ENCODE measurements around the gene VSTM2L.

The VSTM2L gene

DNA sequence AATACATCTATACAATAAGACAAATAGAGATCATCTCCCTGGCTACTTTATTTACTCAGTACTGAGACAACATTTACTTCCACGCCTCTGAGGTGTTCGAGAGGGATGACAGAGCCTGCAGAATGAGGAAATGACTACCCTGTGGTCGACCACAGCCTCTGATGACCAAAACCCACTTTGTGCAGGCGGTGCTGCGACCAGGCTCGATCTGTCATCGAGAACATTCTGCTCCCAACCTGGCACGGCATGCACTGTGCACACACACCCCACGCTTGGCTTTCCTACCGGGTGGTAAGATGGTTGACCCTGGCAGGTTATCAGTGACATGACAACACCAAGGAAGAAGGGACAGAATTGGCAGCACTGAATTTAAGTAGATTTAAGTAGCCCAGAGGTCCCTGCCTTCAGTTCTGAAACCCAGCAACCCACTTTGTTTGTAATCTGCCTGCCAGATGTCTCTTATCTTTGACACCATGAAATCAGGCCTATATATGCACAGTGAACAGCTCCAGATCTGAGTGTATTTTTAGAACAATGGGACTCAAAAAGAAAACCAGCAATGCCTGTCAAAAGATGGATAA is 87.7 kb downstream of the VSTM2L start:
- no peaks in the 10 kb centered on the region for H3K4me1 ChIP-seq (ENCODE audit: low read depth, poor library complexity, severe bottlenecking)
- no peak overlapping the region for H3K4me2 ChIP-seq
- H3K36me3 ChIP-seq (ENCODE audit: insufficient read depth), result peaks cover 5% of the 10 kb centered on the region; the same call in 1 of the 2 replicates

GRCh38 chr20:37991157-37991866 is 88.4 kb downstream of the VSTM2L start:
- no peak overlapping the region for H3K9ac ChIP-seq
- H4K20me1 ChIP-seq (ENCODE audit: insufficient read depth), result no peaks in the 10 kb centered on the region
- no peak overlapping the region for H3K27ac ChIP-seq
- no peaks in the 10 kb centered on the region for H3K27me3 ChIP-seq (ENCODE audit: insufficient read depth, low read depth)
- TF ChIP-seq, protein P1, sequence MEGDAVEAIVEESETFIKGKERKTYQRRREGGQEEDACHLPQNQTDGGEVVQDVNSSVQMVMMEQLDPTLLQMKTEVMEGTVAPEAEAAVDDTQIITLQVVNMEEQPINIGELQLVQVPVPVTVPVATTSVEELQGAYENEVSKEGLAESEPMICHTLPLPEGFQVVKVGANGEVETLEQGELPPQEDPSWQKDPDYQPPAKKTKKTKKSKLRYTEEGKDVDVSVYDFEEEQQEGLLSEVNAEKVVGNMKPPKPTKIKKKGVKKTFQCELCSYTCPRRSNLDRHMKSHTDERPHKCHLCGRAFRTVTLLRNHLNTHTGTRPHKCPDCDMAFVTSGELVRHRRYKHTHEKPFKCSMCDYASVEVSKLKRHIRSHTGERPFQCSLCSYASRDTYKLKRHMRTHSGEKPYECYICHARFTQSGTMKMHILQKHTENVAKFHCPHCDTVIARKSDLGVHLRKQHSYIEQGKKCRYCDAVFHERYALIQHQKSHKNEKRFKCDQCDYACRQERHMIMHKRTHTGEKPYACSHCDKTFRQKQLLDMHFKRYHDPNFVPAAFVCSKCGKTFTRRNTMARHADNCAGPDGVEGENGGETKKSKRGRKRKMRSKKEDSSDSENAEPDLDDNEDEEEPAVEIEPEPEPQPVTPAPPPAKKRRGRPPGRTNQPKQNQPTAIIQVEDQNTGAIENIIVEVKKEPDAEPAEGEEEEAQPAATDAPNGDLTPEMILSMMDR (conservative IDR thresholded peaks at IDR 0.05; ENCODE audit: low read depth, low read length), result no peak
- no peaks in the 10 kb centered on the region for H3K4me1 ChIP-seq (ENCODE audit: low read depth, poor library complexity, severe bottlenecking)
- no peak overlapping the region for H2AFZ ChIP-seq (ENCODE audit: low read depth)
- no peak overlapping the region for H3K4me3 ChIP-seq (IDR thresholded peaks at IDR 0.05; ENCODE audit: insufficient read depth, low read depth, low read length)
- no peaks in the 10 kb centered on the region for H3K79me2 ChIP-seq (ENCODE audit: insufficient read depth, low read depth)
- H3K4me2 ChIP-seq, result no peak overlapping the region
- H3K36me3 ChIP-seq (ENCODE audit: insufficient read depth), result peaks cover 5% of the 10 kb centered on the region; the same call in 1 of the 2 replicates

More for the DNA sequence above, 87.7 kb downstream of the VSTM2L start:
- Histone ChIP-seq H3K4me3 (IDR thresholded peaks at IDR 0.05; ENCODE audit: insufficient read depth, low read depth, low read length) (no peak overlapping the region), H2AFZ (ENCODE audit: low read depth) (no peak overlapping the region), H3K27ac (no peak overlapping the region; the same call in 1 of the 2 replicates), H4K20me1 (ENCODE audit: insufficient read depth) (no peaks in the 10 kb centered on the region), H3K79me2 (ENCODE audit: insufficient read depth, low read depth) (no peaks in the 10 kb centered on the region), H3K9ac (no peak overlapping the region), H3K27me3 (ENCODE audit: insufficient read depth, low read depth) (no peaks in the 10 kb centered on the region)
- TF ChIP-seq, protein P1 (conservative IDR thresholded peaks at IDR 0.05; ENCODE audit: low read depth, low read length), result no peak

DNA sequence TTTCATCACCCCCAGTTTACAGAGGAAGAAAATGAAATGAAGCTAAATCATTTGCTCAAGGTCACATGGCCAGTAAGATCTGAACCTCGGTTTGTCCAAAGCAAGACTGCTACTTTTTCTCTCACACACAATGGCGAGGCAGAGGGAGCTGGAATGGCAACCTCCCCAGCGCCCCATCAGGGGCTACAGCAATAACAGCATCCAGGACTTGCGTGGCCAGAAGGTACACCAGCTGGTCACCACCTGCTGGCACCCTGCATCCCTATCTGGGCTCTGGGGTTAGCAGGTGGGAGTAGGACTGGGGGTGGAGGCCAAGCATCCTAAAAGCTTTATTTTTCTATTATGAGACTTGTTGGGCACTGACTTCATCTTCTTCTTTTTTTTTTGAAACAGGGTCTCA is 89.0 kb downstream of the VSTM2L start:
- H3K27me3 ChIP-seq (ENCODE audit: insufficient read depth, low read depth), result no peaks in the 10 kb centered on the region
- no peak overlapping the region for H3K4me3 ChIP-seq (IDR thresholded peaks at IDR 0.05; ENCODE audit: insufficient read depth, low read depth, low read length)
- no peaks in the 10 kb centered on the region for H3K4me1 ChIP-seq (ENCODE audit: low read depth, poor library complexity, severe bottlenecking)
- no peaks in the 10 kb centered on the region for H3K79me2 ChIP-seq (ENCODE audit: insufficient read depth, low read depth)
- H3K4me2 ChIP-seq, result no peak overlapping the region
- H3K27ac ChIP-seq, result no peak overlapping the region
- H2AFZ ChIP-seq (ENCODE audit: low read depth), result no peak overlapping the region
- H3K36me3 ChIP-seq (ENCODE audit: insufficient read depth), result peaks cover 5% of the 10 kb centered on the region; the same call in 1 of the 2 replicates
- no peak overlapping the region for H3K9ac ChIP-seq
- no peaks in the 10 kb centered on the region for H4K20me1 ChIP-seq (ENCODE audit: insufficient read depth)
- TF ChIP-seq, protein P1 (conservative IDR thresholded peaks at IDR 0.05; ENCODE audit: low read depth, low read length), result no peak

GRCh38 chr20:37992802-37993409 is 90.0 kb downstream of the VSTM2L start:
- H3K4me2 ChIP-seq, result no peak overlapping the region

More at GRCh38 chr20:37992802-37993409, 90.0 kb downstream of the VSTM2L start:
- TF ChIP-seq, protein P1 (conservative IDR thresholded peaks at IDR 0.05; ENCODE audit: low read depth, low read length), result peak; percentile 83
- Histone ChIP-seq H4K20me1 (ENCODE audit: insufficient read depth) (no peaks in the 10 kb centered on the region), H3K4me1 (ENCODE audit: low read depth, poor library complexity, severe bottlenecking) (no peaks in the 10 kb centered on the region), H3K79me2 (ENCODE audit: insufficient read depth, low read depth) (no peaks in the 10 kb centered on the region), H3K4me3 (IDR thresholded peaks at IDR 0.05; ENCODE audit: insufficient read depth, low read depth, low read length) (no peak overlapping the region), H3K36me3 (ENCODE audit: insufficient read depth) (peaks cover 5% of the 10 kb centered on the region; the same call in 1 of the 2 replicates), H3K27me3 (ENCODE audit: insufficient read depth, low read depth) (no peaks in the 10 kb centered on the region), H3K27ac (no peak overlapping the region), H2AFZ (ENCODE audit: low read depth) (no peak overlapping the region), H3K9ac (no peak overlapping the region)
